Hepatocyte (in vitro differentiated cells): ENCODE measurements around the gene PCLAF.

Source experiments
- EZH2 ChIP-seq: fragments of 200-600 bp; sonication (generic); IDR thresholded peaks from 2 replicates; pipeline ENCODE4 v1.6.1; 2016; ENCODE audit warnings: antibody characterized with exemption, mild to moderate bottlenecking, borderline replicate concordance
- EZH2phosphoT487 ChIP-seq: fragments of 200-600 bp; sonication (generic); IDR thresholded peaks from one replicate; pipeline ENCODE4 v1.6.1; 2018; ENCODE audit warnings: antibody characterized with exemption, mild to moderate bottlenecking, low read depth, moderate library complexity; ENCODE audit not compliant: unreplicated experiment, severe bottlenecking
- TF ChIP-seq, protein P1 (sequence below): fragments of 200-600 bp; sonication (generic); IDR thresholded peaks from 2 replicates; pipeline ENCODE4 v1.5.1; 2016; ENCODE audit warnings: antibody characterized with exemption, mild to moderate bottlenecking; ENCODE audit not compliant: poor library complexity

DNA sequence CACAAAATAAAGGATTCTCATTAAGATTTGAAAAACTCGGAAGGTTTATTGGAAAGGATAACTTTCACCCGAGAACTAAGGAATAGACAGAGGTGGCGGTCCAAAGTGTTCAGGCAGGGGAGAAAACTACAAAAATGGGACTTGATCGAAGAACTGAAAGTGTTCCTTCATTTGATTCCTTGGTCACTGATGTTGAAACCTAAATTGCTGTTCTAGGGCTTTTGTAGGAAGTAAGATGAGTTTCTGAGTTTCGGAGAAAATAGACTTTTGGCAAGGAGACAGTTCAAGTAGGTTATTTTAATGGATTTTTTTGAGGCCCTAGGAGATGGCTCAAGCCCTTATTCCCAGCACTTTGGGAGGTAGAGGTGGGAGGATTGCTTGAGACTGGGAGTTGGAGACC is 7.8 kb upstream of the PCLAF start:
- TF ChIP-seq, protein P1, sequence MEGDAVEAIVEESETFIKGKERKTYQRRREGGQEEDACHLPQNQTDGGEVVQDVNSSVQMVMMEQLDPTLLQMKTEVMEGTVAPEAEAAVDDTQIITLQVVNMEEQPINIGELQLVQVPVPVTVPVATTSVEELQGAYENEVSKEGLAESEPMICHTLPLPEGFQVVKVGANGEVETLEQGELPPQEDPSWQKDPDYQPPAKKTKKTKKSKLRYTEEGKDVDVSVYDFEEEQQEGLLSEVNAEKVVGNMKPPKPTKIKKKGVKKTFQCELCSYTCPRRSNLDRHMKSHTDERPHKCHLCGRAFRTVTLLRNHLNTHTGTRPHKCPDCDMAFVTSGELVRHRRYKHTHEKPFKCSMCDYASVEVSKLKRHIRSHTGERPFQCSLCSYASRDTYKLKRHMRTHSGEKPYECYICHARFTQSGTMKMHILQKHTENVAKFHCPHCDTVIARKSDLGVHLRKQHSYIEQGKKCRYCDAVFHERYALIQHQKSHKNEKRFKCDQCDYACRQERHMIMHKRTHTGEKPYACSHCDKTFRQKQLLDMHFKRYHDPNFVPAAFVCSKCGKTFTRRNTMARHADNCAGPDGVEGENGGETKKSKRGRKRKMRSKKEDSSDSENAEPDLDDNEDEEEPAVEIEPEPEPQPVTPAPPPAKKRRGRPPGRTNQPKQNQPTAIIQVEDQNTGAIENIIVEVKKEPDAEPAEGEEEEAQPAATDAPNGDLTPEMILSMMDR, result no peak
- TF ChIP-seq EZH2phosphoT487 (no peak), EZH2 (no peak)
